SIG-M5 treated with dmso at 0.1 percent for 504 hours (cell line): ENCODE data around the gene GGT6.

Experiments
- DNase-seq: peaks from one replicate; lab custom pipeline; 2025; ENCODE audit not compliant: unreplicated experiment; lab: John Stamatoyannopoulos, UW

The GGT6 gene

GRCh38 chr17:4527134-4527533 is 33.2 kb downstream of the GGT6 start:
- no peak for DNase-seq

GRCh38 chr17:4525691-4526397 is 34.5 kb downstream of the GGT6 start:
- DNase-seq = no peak

- DNase-seq = no peak
Observed at GRCh38 chr17:4523946-4524345, 36.4 kb downstream of the GGT6 start.

- no peak for DNase-seq
Observed at GRCh38 chr17:4522661-4523060, 37.7 kb downstream of the GGT6 start.

- no peak for DNase-seq
Observed at GRCh38 chr17:4520894-4521600, 39.3 kb downstream of the GGT6 start.

GRCh38 chr17:4520060-4520893 is 40.1 kb downstream of the GGT6 start:
- DNase-seq = no peak

- no peak for DNase-seq
Observed at GRCh38 chr17:4519361-4519788, 41.0 kb downstream of the GGT6 start.

GRCh38 chr17:4518901-4519300 is 41.5 kb downstream of the GGT6 start:
- DNase-seq = no peak

- no peak for DNase-seq
Observed at GRCh38 chr17:4516735-4517134, 43.6 kb downstream of the GGT6 start.

- DNase-seq = no peak
Observed at GRCh38 chr17:4515501-4515900, 44.9 kb downstream of the GGT6 start.

- DNase-seq = no peak
Observed at GRCh38 chr17:4514779-4515178, 45.6 kb downstream of the GGT6 start.

- no peak for DNase-seq
Observed at GRCh38 chr17:4514206-4514605, 46.2 kb downstream of the GGT6 start.

- DNase-seq = no peak
Observed at GRCh38 chr17:4513113-4514032, 47.0 kb downstream of the GGT6 start.

- DNase-seq = no peak
Observed at GRCh38 chr17:4512156-4513112, 47.9 kb downstream of the GGT6 start.

- no peak for DNase-seq
Observed at GRCh38 chr17:4511199-4511932, 49.0 kb downstream of the GGT6 start.

GRCh38 chr17:4510618-4510941 is 49.8 kb downstream of the GGT6 start:
- DNase-seq = no peak

GRCh38 chr17:4509923-4510617 is 50.3 kb downstream of the GGT6 start:
- DNase-seq = no peak

GRCh38 chr17:4509401-4509800 is 51.0 kb downstream of the GGT6 start:
- DNase-seq = no peak
